ENCODE measurements around the gene IFI6.

IFI6 gene

GRCh38 chr1:27671964-27672749, at the start of gene IFI6:
Gene IFI6 (minus strand): TSS chr1:27672192. CDS start chr1:27669314, 2,878 bp downstream.
- TF ChIP-seq TCF12 (IDR thresholded peaks at IDR 0.05; ENCODE audit: low read depth): no peak
- no peak for TF ChIP-seq CREB1 (IDR thresholded peaks at IDR 0.05; ENCODE audit: low read depth)
- TF ChIP-seq TEAD4 (IDR thresholded peaks at IDR 0.05): peak; percentile 37
- peak; percentile 6; the same call in 1 of the 2 replicates for TF ChIP-seq USF1 (IDR thresholded peaks at IDR 0.05)
- TF ChIP-seq ZBTB7A (IDR thresholded peaks at IDR 0.05; ENCODE audit: low read depth): no peak
- no peak for TF ChIP-seq REST (IDR thresholded peaks at IDR 0.05; ENCODE audit: low read depth)
- peak; percentile 35; the same call in 1 of the 2 replicates for TF ChIP-seq RAD21 (IDR thresholded peaks at IDR 0.05; ENCODE audit: low read depth)

GRCh38 chr1:27719286-27720251, 47.6 kb upstream of the IFI6 start:
- TF ChIP-seq MAX (IDR thresholded peaks at IDR 0.05): no peak
- TF ChIP-seq TCF12 (IDR thresholded peaks at IDR 0.05; ENCODE audit: low read depth): no peak
- TF ChIP-seq ZBTB7A (IDR thresholded peaks at IDR 0.05; ENCODE audit: low read depth): no peak
- TF ChIP-seq TAF1 (IDR thresholded peaks at IDR 0.05; ENCODE audit: low read depth): no peak
- no peak for TF ChIP-seq FOXM1 (IDR thresholded peaks at IDR 0.05; ENCODE audit: borderline replicate concordance, low read depth)

- TF ChIP-seq EP300 (IDR thresholded peaks at IDR 0.05; ENCODE audit: borderline replicate concordance) (no peak), ZBTB7A (IDR thresholded peaks at IDR 0.05; ENCODE audit: low read depth) (no peak), TCF12 (IDR thresholded peaks at IDR 0.05; ENCODE audit: low read depth) (no peak), USF1 (IDR thresholded peaks at IDR 0.05) (no peak), RAD21 (IDR thresholded peaks at IDR 0.05; ENCODE audit: low read depth) (no peak), YY1 (IDR thresholded peaks at IDR 0.05; ENCODE audit: low read depth) (no peak), FOXM1 (IDR thresholded peaks at IDR 0.05; ENCODE audit: borderline replicate concordance, low read depth) (no peak), CREB1 (IDR thresholded peaks at IDR 0.05; ENCODE audit: low read depth) (no peak), NFIC (IDR thresholded peaks at IDR 0.05) (no peak), TAF1 (IDR thresholded peaks at IDR 0.05; ENCODE audit: low read depth) (no peak), MAX (IDR thresholded peaks at IDR 0.05) (no peak), EGR1 (IDR thresholded peaks at IDR 0.05) (no peak), TEAD4 (IDR thresholded peaks at IDR 0.05) (no peak), REST (IDR thresholded peaks at IDR 0.05; ENCODE audit: low read depth) (no peak), CEBPB (IDR thresholded peaks at IDR 0.05) (no peak)
Observed at GRCh38 chr1:27716262-27716895, 44.4 kb upstream of the IFI6 start.

- TF ChIP-seq TCF12 (IDR thresholded peaks at IDR 0.05; ENCODE audit: low read depth) (no peak), MAX (IDR thresholded peaks at IDR 0.05) (no peak), CREB1 (IDR thresholded peaks at IDR 0.05; ENCODE audit: low read depth) (no peak), ZBTB7A (IDR thresholded peaks at IDR 0.05; ENCODE audit: low read depth) (no peak), FOXM1 (IDR thresholded peaks at IDR 0.05; ENCODE audit: borderline replicate concordance, low read depth) (no peak), CEBPB (IDR thresholded peaks at IDR 0.05) (no peak), REST (IDR thresholded peaks at IDR 0.05; ENCODE audit: low read depth) (no peak), NFIC (IDR thresholded peaks at IDR 0.05) (no peak), USF1 (IDR thresholded peaks at IDR 0.05) (no peak), RAD21 (IDR thresholded peaks at IDR 0.05; ENCODE audit: low read depth) (no peak), TAF1 (IDR thresholded peaks at IDR 0.05; ENCODE audit: low read depth) (no peak), TEAD4 (IDR thresholded peaks at IDR 0.05) (no peak)
Observed at GRCh38 chr1:27713869-27714513, 42.0 kb upstream of the IFI6 start.
